Fibroblast of villous mesenchyme (primary cell): Measurements from ENCODE around the gene TLN1. TPM values are rescaled to one million over a fixed set of nuclear protein-coding genes. Genes with fewer than 3 reads are reported as not detected.
A peak's percentile ranks its signal among the peaks of the same experiment; 100 is the strongest.

Experiments used
- DNase-seq: peaks from one replicate; pipeline ENCODE4 v3.0.0-alpha.2; 2010; ENCODE audit warnings: low read depth
- H3K4me3 ChIP-seq: 2 replicates; pipeline ENCODE4 v1.5.1; 2011; ENCODE audit warnings: low read depth, mild to moderate bottlenecking, low read length
- total RNA-seq: library from RNA; depleted of rRNA; stranded (reverse); fragments of >200 nt; gene quantifications from 2 replicates; pipeline ENCODE4 v1.2.3, GENCODE V29; 2012
- TF ChIP-seq, protein P1 (sequence below): IDR thresholded peaks from 2 replicates; pipeline ENCODE4 v1.5.1; 2012; ENCODE audit warnings: low read depth, mild to moderate bottlenecking, low read length; ENCODE audit not compliant: insufficient read depth

The TLN1 gene
- total RNA-seq, 1 donor = 428 TPM

DNA sequence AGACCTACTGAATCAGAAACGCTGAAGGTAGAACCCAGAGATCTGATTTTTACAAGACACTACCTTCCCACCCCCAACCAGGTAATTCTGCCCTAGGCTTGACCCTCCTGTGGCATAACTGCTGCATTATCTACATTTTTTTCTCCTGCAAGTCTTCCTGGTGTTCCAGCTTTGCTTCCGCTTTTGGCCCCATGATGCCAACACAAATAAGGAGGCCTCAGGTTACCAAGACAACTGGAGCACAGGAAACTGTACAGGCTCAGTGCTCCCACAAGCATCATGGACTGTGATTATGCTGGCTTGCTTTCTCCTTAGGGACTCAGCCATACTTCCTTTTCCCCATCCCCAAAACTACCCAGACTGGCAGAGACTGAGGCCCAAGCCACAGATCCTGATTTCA is 28.7 kb upstream of the TLN1 start:
- H3K4me3 ChIP-seq = no peak overlapping the region
- TF ChIP-seq, protein P1, sequence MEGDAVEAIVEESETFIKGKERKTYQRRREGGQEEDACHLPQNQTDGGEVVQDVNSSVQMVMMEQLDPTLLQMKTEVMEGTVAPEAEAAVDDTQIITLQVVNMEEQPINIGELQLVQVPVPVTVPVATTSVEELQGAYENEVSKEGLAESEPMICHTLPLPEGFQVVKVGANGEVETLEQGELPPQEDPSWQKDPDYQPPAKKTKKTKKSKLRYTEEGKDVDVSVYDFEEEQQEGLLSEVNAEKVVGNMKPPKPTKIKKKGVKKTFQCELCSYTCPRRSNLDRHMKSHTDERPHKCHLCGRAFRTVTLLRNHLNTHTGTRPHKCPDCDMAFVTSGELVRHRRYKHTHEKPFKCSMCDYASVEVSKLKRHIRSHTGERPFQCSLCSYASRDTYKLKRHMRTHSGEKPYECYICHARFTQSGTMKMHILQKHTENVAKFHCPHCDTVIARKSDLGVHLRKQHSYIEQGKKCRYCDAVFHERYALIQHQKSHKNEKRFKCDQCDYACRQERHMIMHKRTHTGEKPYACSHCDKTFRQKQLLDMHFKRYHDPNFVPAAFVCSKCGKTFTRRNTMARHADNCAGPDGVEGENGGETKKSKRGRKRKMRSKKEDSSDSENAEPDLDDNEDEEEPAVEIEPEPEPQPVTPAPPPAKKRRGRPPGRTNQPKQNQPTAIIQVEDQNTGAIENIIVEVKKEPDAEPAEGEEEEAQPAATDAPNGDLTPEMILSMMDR = no peak
- no peak for DNase-seq

- no peak for DNase-seq
- TF ChIP-seq, protein P1 = no peak
- no peak overlapping the region for H3K4me3 ChIP-seq
Observed at GRCh38 chr9:35759795-35760194, 27.8 kb upstream of the TLN1 start.

GRCh38 chr9:35758475-35759050 is 26.6 kb upstream of the TLN1 start:
- TF ChIP-seq, protein P1 = no peak
- H3K4me3 ChIP-seq = no peak overlapping the region
- DNase-seq = no peak

GRCh38 chr9:35757892-35758275 is 25.9 kb upstream of the TLN1 start:
- TF ChIP-seq, protein P1 = no peak

DNA sequence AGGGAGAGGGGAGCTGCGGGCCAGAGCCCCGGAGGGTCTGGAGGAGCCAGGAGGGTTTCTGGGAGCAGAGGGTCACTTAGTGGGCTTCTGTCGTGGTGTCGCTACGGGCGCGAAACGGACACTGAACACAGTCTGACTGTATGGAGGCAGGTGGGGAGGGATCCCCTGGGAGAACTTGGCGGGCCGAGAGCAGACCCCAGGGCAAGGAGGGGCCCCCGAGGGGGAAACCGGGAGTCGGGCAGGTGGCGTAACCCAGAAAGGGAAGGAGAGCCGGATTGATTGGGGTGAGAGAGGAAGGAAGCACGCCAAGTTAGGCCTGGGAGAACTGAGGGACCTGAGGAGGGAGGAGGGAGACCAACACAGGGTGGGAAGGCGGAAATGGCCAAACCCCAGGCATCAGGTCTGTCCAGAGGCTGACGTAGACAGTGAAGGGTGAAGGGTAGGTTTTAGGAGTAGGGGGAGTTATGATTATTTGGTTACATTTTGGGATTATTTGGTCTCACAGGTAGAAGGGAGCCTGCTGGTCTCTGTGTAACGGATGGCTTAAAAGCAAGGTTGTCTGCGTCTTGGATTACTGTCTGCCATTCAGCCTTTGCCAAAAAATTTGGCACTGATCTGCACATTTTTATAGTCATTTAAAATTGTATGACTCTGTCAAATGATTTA is 25.4 kb upstream of the TLN1 start:
- TF ChIP-seq, protein P1 = no peak
- peak overlapping the region; percentile 50 for H3K4me3 ChIP-seq
- DNase-seq = no peak

More at GRCh38 chr9:35757892-35758275, 25.9 kb upstream of the TLN1 start:
- no peak overlapping the region for H3K4me3 ChIP-seq
- DNase-seq = no peak

GRCh38 chr9:35756275-35757225 is 24.6 kb upstream of the TLN1 start:
- H3K4me3 ChIP-seq = peak overlapping the region; percentile 50
- TF ChIP-seq, protein P1 = peak; percentile 48
- DNase-seq = no peak
